Activated effector memory CD4-positive, alpha-beta T cell treated with Interleukin-2 at 50 U/mL for 16 hours (primary cell): ENCODE results near the gene BPTF.
"Not testable (repeated sequence)": the region's sequence is repeated elsewhere in the genome, so short reads cannot be mapped to it uniquely, and the experiment has no call there.

Experiments used
- DNase-seq: peaks from one replicate; pipeline ENCODE4 v3.0.0-alpha.2; 2020

BPTF gene

DNA sequence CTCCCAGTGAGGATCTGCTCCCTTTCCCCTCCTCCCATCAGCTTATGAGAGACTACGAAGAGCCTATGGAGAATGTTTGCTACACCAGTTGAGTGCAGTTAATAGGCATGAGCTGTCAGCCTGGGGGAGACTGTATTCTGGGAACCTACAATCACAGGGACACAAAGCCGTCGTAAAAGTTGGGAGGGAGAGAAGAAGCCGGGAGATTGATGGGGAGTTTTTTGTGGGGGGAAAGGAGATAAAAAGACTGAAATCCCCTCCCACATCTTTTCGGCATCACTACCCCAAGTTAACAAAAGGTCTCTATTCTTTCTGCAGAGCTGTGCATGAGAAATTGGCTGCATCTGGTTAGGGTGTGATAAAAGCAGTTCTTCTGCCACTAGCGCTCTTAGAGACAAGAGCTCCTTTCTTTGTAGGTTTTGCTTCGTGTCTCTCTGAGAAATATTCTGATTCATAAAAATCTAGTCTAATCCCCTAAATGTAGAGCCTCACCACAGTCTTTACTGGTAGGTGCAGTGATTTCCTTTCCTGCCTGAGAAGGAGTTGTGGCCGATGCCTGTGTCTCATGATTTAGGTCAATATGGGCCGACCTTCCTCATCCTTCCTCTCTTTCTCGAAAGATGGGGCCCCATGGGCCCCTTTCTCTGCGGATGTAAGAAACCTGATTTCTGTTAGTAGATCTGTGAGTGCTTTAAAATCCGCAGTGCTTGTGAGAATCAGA lies 77.4 kb downstream of the BPTF start:
- no peak for DNase-seq

DNA sequence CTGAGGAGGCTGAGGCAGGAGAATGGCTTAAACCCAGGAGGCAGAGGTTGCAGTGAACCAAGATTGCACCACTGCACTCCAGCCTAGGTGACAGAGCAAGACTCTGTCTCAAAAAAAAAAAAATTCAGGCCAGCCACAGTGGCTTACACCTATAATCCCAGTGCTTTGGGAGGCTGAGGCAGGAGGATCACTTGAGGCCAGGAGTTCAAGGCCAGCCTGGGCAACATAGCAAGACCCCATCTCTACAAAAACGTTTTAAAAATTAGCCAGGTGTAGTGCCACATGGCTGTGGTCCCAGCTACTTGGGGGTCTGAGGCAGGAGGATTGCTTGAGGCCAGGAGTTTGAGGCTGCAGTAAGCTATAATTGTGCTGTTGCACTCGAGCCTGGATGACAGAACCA lies 80.0 kb downstream of the BPTF start:
- DNase-seq = not testable (repeated sequence)

DNA sequence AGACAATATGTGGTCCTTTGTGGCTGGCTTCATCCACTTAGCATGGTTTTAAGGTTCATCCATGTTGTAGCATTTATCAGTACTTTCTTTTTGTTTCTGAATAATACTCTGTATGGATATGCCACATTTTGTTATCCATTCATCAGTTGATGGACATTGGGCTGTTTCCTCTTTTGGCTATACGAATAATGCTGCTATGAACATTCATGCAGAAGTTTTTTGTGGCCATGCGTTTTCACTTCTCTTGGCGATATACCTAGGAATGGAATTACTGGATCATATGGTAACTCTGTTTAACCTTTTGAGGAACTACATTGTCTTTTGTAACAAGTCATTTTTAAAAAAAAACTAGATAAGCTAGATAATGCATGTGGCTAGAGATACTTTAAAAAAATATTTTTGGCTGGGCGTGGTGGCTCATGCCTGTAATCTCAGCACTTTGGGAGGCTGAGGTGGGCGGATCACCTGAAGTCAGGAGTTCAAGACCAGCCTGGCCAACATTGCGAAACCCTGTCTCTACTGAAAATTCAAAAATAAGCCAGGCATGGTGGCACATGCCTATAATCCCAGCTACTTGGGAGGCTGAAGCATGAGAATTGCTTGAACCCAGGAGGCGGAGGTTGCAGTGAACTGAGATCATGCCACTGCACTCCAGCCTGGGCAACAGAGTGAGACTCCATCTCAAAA lies 85.0 kb downstream of the BPTF start:
- not testable (repeated sequence) for DNase-seq

DNA sequence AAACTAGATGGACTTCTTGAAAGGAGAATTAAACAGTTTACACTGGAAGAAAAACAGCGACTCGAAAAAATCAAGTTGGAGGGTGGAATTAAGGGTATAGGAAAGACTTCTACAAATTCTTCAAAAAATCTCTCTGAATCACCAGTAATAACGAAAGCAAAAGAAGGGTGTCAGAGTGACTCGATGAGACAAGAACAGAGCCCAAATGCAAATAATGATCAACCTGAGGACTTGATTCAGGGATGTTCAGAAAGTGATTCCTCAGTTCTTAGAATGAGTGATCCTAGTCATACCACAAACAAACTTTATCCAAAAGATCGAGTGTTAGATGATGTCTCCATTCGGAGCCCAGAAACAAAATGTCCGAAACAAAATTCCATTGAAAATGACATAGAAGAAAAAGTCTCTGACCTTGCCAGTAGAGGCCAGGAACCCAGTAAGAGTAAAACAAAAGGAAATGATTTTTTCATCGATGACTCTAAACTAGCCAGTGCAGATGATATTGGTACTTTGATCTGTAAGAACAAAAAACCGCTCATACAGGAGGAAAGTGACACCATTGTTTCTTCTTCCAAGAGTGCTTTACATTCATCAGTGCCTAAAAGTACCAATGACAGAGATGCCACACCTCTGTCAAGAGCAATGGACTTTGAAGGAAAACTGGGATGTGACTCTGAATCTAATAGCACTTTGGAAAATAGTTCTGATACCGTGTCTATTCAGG lies 85.9 kb downstream of the BPTF start:
- no peak for DNase-seq

DNA sequence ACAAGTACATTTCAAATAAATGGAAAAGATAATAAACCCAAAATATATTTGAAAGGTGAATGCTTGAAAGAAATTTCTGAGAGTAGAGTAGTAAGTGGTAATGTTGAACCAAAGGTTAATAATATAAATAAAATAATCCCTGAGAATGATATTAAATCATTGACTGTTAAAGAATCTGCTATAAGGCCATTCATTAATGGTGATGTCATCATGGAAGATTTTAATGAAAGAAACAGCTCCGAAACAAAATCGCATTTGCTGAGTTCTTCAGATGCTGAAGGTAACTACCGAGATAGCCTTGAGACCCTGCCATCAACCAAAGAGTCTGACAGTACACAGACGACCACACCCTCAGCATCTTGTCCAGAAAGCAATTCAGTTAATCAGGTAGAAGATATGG lies 86.8 kb downstream of the BPTF start:
- no peak for DNase-seq

DNA sequence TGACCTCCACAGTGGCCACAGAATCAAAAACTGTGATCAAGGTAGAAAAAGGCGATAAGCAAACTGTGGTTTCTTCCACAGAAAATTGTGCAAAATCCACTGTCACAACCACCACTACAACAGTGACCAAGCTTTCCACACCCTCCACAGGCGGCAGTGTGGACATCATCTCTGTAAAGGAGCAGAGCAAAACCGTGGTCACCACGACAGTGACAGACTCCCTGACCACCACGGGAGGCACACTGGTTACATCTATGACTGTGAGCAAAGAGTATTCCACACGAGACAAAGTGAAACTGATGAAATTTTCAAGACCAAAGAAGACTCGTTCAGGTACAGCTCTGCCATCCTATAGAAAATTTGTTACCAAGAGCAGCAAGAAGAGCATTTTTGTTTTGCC lies 87.4 kb downstream of the BPTF start:
- no peak for DNase-seq

DNA sequence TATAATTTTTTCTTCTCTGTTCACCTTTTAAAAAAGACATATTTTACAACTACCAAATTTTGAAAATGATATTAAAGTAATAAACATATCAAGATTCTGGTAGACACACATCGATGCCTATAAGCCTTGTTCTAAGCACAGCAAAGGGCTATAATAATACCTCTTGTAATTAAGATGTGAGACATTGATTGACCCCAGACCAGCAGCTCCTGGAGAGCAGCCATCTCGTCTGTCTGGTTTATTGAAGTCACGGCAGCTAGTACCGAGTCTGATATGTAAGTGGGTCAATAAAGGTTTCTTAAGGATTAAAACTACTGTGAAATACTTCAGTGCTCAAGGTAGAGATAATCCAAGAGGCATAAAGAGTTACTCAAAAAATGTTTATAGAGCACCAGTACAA lies 94.9 kb downstream of the BPTF start:
- DNase-seq = no peak

DNA sequence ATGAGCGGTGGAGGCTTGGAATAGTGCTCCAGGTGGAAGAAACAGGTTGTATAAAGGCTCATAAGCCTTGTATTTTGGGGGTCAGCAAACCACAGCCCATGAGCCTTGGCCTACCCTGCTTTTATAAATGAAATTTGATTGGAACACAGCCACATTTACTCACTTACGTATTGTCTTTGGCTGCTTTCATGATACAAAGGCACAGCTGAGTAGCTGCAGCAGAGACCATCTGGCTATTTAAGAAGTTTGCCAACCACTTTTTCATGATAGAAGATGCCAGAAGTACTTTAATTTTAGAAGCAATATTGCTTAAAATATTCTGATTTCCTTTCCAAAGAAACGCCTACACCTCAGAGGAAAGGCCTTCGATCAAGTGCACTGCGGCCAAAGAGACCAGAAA lies 97.2 kb downstream of the BPTF start:
- DNase-seq = no peak

DNA sequence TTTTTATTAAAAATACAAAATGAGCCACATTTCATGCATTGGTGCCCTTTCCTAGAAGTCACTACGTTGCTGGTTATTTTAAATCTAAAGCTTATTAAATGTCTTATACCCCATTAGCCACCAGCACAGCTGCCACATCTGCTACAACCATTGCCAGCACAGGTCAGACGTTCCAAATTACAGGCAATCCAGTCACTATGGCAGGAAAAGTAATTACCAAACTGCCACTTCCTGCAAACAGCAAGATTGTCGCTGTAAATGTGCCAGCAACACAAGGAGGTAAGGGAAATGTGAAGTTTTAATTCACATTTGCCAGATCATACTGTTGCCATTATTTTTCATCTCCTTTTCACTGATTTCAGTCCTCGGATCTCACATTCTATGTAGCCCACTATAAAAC lies 103.5 kb downstream of the BPTF start:
- not testable (repeated sequence) for DNase-seq

DNA sequence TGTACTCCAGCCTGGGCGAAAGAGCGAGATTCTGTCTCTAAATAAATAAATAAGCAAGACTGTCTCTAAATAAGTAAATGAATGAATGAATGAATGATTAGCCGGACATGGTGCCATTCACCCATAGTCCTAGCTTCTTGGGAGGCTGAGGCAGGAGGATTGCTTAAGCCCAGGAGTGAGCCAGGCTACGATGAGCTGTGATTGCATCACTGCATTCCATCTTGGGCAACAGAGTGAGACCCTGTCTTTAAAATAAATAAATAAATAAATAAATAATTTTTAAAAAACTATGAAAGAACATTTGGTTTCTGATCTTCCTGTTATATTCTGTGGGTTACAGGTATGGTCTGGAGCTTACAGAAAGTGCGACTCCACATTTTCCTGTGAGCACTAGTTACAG lies 105.9 kb downstream of the BPTF start:
- DNase-seq = no peak

DNA sequence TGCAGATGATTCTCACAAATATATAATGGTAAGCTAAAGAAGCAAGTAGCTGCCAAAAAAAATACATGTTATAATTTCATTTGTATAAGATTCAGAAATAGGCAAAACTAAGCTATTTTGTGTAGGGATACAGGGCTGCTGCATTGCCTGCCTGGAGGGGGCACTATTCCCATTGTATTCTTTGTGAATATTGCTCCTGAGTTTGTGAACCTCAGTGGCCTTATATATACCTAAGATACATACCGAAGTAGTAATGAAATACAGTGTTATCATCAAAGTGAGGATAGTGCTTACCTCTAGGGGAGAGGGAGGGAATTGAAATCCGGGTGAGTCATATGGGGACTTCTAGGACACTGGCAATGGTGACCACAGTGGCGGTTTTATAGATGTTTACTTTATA lies 117.5 kb downstream of the BPTF start:
- no peak for DNase-seq

DNA sequence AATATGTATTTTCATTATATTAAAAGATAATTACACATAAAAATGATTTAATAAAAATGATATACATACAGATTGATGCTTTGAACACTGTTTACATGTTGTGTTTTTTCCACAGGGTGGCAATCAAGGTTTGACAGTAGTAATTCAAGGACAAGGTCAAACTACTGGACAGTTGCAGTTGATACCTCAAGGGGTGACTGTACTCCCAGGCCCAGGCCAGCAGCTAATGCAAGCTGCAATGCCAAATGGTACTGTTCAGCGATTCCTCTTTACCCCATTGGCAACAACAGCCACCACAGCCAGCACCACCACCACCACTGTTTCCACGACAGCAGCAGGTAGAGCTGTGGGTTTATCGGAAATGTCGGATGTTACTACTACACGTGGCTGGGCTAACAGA lies 118.7 kb downstream of the BPTF start:
- DNase-seq = no peak

DNA sequence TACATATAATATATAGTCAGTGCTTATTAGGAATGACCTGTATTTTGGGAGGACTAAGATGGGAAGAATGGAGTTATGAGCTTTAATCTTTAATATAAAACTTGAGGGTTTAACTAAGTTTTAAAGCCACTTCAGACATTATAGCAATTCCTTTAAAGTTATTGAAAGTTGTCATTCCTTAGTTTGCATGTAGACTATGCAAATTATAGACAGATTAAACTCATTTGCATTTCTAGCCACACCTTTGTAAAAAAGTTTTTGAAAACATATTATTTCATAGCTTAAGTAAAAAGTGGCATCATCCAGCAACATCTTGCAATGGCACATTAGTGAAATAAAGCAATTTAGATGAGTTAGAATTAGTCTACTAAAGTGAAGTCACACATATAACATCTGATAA lies 121.2 kb downstream of the BPTF start:
- no peak for DNase-seq

DNA sequence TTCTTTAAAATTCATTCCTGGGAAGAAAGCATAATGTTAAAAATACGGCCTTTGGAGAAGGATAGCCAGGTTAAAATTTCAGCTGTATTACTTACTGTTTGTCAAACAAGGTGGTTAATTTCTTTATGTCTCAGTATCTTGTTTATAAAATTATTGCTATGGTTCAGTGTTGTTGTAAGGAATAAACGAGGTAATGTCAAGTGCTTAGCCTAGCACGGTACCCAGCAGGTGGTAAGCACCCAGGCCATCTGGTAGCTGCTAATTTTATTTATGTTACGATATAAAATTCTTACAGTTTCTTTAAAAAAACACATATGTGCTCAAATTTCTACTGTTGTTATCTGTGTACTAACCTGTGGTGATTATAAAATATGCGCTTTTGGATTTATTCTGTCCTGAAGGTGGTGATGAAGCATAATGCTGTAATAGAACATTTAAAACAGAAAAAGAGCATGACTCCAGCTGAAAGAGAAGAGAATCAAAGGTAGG lies 122.1 kb downstream of the BPTF start:
- no peak for DNase-seq

DNA sequence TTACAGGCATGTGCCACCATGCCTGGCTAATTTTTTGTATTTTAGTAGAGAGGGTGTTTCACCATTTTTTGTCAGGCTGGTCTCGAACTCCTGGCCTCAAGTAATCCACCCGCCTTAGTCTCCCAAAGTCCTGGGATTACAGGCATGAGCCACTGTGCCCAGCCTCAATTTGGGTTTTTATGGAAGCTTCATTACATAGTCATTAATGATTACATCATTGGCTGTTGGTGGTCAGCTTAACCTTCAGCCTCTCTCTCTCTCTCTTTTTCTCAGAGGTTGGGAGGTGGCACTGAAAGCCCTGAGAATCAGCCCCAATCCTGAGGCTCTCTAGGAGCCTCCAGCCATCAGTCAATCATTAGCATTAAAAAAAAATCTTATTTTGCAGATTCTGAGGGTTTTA lies 125.6 kb downstream of the BPTF start:
- no peak for DNase-seq

DNA sequence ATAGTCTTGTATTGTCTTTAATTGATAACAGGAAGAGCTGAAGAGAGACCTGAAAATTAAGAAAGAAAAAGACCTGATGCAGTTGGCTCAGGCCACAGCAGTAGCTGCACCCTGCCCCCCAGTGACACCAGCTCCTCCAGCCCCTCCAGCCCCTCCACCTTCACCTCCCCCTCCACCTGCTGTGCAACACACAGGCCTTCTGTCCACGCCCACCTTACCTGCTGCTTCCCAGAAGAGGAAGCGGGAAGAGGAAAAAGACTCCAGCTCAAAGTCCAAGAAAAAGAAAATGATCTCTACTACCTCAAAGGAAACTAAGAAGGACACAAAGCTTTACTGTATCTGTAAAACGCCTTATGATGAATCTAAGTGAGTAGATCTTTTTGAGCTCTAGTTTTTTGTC lies 134.2 kb downstream of the BPTF start:
- no peak for DNase-seq

DNA sequence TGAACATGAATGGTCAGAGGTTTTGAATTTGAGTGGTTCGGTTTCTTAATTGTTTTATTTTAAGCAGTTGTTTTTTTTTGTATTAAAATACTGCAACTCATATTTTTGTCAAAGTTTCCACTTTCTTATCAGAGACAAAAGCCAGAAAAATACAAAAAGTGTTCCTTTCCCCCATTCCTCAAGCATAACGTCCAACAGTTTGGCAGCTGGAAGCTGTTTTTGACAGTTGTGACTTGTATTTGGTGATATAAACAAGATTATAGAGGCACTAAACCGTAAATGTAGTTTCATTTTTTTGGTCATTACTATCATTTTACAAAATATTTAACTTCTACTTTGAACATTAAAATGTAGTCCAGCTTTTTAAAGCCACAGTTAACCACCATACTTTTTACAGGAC lies 135.0 kb downstream of the BPTF start:
- not testable (repeated sequence) for DNase-seq

DNA sequence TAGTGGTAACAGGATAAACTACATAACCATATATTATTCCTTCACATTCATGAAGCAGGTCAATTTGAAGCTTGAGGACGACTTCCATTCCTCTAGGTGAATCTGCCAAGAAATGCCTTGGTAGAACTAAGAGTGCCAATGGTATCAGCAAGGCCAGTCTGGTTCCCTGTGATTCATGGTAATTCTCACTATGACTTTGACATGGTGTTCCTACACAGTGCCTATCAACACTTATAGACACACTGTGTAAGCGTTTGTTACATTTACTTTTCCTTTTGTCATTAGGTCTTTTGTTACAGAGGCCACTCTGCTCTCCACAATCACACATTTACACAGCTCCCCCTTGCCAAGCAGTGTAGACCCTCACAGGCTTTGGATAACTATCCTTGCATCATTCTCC lies 136.9 kb downstream of the BPTF start:
- not testable (repeated sequence) for DNase-seq

DNA sequence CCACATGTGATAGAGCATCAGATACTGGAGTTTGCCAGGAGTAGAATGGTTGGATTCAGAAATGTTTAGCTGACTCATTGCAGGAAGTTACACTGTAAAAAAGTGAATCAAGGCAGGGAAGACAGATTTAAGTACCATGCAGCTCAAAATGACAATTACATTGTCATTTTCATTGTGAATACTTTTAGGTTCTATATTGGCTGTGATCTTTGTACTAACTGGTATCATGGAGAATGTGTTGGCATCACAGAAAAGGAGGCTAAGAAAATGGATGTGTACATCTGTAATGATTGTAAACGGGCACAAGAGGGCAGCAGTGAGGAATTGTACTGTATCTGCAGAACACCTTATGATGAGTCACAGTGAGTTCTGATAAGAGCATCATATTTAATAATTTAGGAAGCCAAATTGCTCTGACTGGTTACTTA lies 137.9 kb downstream of the BPTF start:
- DNase-seq = peak; percentile 24

DNA sequence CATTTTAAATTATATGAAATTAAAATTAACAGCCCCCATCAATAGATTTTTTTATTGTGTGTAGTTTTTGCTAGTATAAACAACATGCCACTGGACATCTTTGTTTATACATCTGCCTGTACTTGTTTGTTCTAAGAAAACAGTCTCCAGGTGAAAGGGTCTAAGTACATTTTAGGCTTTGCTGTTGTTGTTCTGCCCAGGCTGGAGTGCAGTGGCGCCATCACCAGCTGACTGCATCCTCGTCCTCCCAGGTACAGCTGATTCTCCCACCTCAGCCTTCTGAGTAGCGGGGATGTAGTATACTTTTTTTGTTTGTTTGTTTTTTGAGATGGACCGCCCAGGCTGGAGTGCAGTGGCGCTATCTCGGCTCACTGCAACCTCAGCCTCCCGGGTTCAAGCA lies 145.5 kb downstream of the BPTF start:
- DNase-seq = no peak

DNA sequence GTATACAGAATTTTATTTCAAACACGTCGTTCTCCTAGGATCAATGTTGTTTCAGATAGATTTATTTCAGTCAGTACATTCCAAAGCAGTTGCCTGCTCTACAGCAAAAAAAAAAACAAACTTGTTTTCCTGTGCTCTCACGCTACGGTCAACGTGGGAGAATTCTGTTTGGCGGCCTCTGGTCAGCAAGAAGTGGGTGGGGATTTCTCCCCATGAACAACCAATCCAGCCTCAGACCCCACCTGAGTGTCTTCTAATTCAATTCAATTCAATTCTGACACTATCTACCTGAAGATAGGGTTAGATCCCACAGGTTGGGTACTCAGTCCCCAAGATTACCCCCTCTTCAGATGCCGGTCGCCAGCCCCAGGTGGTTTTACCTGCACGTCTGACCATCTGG lies 148.9 kb downstream of the BPTF start:
- DNase-seq = no peak

DNA sequence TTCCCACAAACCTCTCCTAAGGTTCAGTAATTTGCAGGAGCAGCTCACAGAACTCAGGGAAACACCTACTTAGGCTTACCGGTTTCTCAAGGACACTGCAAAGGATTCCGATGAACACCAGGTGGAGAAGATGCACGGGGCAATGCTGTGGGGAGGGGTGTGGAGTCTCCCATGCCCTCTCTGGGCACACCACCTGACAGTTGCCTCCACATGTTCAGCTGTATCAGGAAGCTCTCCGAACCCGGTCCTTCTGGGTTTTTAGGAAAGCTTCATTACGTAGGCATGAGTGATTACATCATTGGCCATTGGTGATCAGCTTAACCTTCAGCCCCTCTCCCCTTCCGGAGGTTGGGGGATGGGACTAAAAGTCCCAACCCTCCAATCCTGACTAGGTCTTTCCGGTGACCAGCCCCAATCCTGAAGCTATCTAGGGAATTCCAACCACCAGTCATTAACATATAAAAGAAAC lies 149.3 kb downstream of the BPTF start:
- no peak for DNase-seq

DNA sequence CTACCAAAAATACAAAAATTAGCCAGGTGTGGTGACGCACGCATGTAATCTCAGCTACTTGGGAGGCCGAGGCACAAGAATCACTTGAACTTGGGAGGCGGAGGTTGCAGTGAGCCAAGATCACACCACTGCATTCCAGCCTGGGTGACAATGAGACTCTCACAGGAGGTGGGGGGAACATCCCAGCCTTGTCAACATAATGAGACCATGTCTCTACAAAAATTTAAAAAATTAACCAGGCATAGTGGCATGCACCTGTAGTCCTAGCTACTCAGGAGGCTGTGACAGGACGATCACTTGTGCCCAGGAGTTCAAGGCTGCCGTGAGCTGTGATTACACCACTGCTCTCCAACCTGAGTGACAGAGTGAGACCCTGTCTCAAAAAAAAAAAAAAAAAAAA lies 151.0 kb downstream of the BPTF start:
- DNase-seq = not testable (repeated sequence)

DNA sequence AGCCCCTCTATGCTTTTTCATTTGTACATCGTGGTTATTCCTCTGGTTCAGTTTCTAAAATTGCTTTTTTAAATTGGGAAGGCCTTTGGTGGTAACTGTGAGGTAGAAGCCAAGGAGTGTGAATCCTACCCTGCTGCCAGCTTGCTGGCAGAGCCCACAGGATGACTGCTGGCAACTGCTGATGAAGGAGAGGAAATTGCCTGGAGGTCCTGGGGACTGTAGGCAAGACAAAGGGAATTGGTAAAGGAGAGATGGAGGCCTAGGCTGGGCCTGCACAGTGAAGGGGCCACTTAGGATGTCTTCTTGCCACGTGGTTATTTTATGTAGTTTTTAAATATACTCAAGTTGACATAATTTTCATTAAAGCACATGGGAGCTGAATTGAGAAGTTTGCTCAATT lies 155.2 kb downstream of the BPTF start:
- DNase-seq = no peak
